B cell (primary cell): ENCODE data around the gene CLEC4G. TPM values are rescaled to one million over a fixed set of nuclear protein-coding genes. Genes with fewer than 3 reads are reported as not detected.

Experiments used
- ATAC-seq: fragments of 200-7000 bp; cut with Tn5 transposase; one replicate; pipeline ENCODE4 v1.10.0; 2021; ENCODE audit warnings: low read depth, mild to moderate bottlenecking, moderate number of reproducible peaks, moderate library complexity
- CTCF ChIA-PET: fragments of 350-600 bp; sonication (Branson Sonifier 250); formaldehyde crosslinking; loops from one replicate; lab custom pipeline; 2021; ENCODE audit warnings: antibody characterized with exemption, inconsistent platforms; lab: Charles Lee
- POLR2A ChIA-PET: fragments of 350-600 bp; sonication (Branson Sonifier 250); formaldehyde crosslinking; loops from one replicate; lab custom pipeline; 2021; ENCODE audit warnings: antibody characterized with exemption; lab: Charles Lee
- DNase-seq: peaks from one replicate; pipeline ENCODE4 v3.0.0; 2013
- H2AFZ ChIP-seq: 2 replicates; pipeline ENCODE4 v1.6.1; 2012; ENCODE audit warnings: mild to moderate bottlenecking, low read depth, low read length; ENCODE audit not compliant: insufficient read depth, poor library complexity, severe bottlenecking
- H3K27ac ChIP-seq, 2 donors: 1 replicate in 1 of 2; 2 replicates in 1 of 2; pipeline ENCODE4 v1.5.1; 2012 to 2013; ENCODE audit warnings: low read length in 2 of 2, mild to moderate bottlenecking in 2 of 2, moderate library complexity in 1 of 2
- H3K27me3 ChIP-seq, 4 experiments: fragments of 200-600 bp in 1 of 4; sonication (generic) in 1 of 4; replicated peaks in 1 of 4; 1 replicate in 2 of 4; 2 replicates in 2 of 4; pipeline versions ENCODE4 v1.6.1 to v1.7.0; 2013 to 2016; ENCODE audit warnings: low read length in 3 of 4, mild to moderate bottlenecking in 2 of 4, mixed read lengths in 1 of 4, moderate library complexity in 1 of 4; ENCODE audit not compliant: insufficient read depth in 4 of 4, control insufficient read depth in 3 of 4; ENCODE audit errors: control extremely low read depth in 1 of 4
- H3K36me3 ChIP-seq, 2 experiments: replicated peaks in 1 of 2; 1 replicate in 1 of 2; 2 replicates in 1 of 2; pipeline versions ENCODE4 v1.6.1 to v1.7.1; 2013; ENCODE audit warnings: low read length in 1 of 2; ENCODE audit not compliant: insufficient read depth in 2 of 2, control insufficient read depth in 1 of 2; ENCODE audit errors: control extremely low read depth in 1 of 2, extremely low read depth in 1 of 2
- H3K4me1 ChIP-seq, 2 donors: fragments of 200-600 bp in 1 of 2; sonication (generic) in 1 of 2; 1 replicate in 1 of 2; 2 replicates in 1 of 2; pipeline versions ENCODE4 v1.5.1 to v1.6.1; 2013 to 2017; ENCODE audit warnings: low read length in 2 of 2; ENCODE audit not compliant: control insufficient read depth in 2 of 2, insufficient read depth in 2 of 2
- H3K4me2 ChIP-seq: replicated peaks from 2 replicates; pipeline ENCODE3; 2012; ENCODE audit warnings: mild to moderate bottlenecking, low read depth, low read length; ENCODE audit not compliant: poor library complexity, severe bottlenecking
- H3K4me3 ChIP-seq, 5 experiments: fragments of 200-600 bp in 1 of 5; sonication (generic) in 1 of 5; 1 replicate in 3 of 5; 2 replicates in 2 of 5; pipeline versions ENCODE4 v1.5.1 to v1.7.0; 2011 to 2016; ENCODE audit warnings: low read length in 4 of 5, mild to moderate bottlenecking in 4 of 5, low read depth in 2 of 5, control low read depth in 1 of 5, moderate library complexity in 1 of 5; ENCODE audit not compliant: insufficient read depth in 1 of 5; ENCODE audit errors: control extremely low read depth in 1 of 5, extremely low read depth in 1 of 5
- H3K79me2 ChIP-seq: fragments of 200-600 bp; sonication (generic); one replicate; pipeline ENCODE4 v1.6.0; 2016; ENCODE audit warnings: low read length; ENCODE audit not compliant: control insufficient read depth, insufficient read depth
- H3K9ac ChIP-seq: fragments of 200-600 bp; sonication (generic); 2 replicates; pipeline ENCODE4 v1.6.1; 2017; ENCODE audit warnings: mild to moderate bottlenecking, low read length, moderate library complexity
- H3K9me3 ChIP-seq, 3 donors: one replicate each; pipeline versions ENCODE4 v1.6.1 to v1.7.1; 2013; ENCODE audit warnings: low read length in 2 of 3; ENCODE audit not compliant: control insufficient read depth in 2 of 3, insufficient read depth in 1 of 3; ENCODE audit errors: control extremely low read depth in 1 of 3
- H4K20me1 ChIP-seq: 2 replicates; pipeline ENCODE4 v1.6.0; 2012; ENCODE audit warnings: mild to moderate bottlenecking, low read length; ENCODE audit not compliant: insufficient read depth, control insufficient read depth, poor library complexity, severe bottlenecking
- H3K27ac Mint-ChIP-seq: one replicate; pipeline ENCODE4 v1.8.0; 2021; ENCODE audit warnings: mixed read lengths
- H3K27me3 Mint-ChIP-seq: one replicate; pipeline ENCODE4 v1.8.0; 2021; ENCODE audit warnings: mixed read lengths
- H3K4me1 Mint-ChIP-seq: one replicate; pipeline ENCODE4 v1.8.0; 2021; ENCODE audit warnings: mixed read lengths
- H3K4me3 Mint-ChIP-seq: one replicate; pipeline ENCODE4 v1.8.0; 2021; ENCODE audit warnings: mixed read lengths
- H3K9me3 Mint-ChIP-seq: one replicate; pipeline ENCODE4 v1.8.0; 2022; ENCODE audit warnings: mixed read lengths; ENCODE audit not compliant: insufficient read depth
- CTCF ChIP-seq: fragments of 200-600 bp; IDR thresholded peaks from one replicate; pipeline ENCODE4 v1.8.0; 2022; ENCODE audit warnings: antibody characterized with exemption, mild to moderate bottlenecking
- EZH2 ChIP-seq: IDR thresholded peaks from 2 replicates; pipeline ENCODE4 v1.6.1; 2012; ENCODE audit warnings: borderline replicate concordance, low read depth, mild to moderate bottlenecking, moderate library complexity, low read length; ENCODE audit not compliant: insufficient read depth, poor library complexity, severe bottlenecking
- WGBS: methylation state at CpG from one replicate; pipeline ENCODE4 v1.1.5; 2013; ENCODE audit warnings: missing lambda C conversion rate; ENCODE audit not compliant: insufficient coverage; 5-methylcytosine and 5-hydroxymethylcytosine counted together
- intact Hi-C: fragments of 100-400 bp; cut with micrococcal nuclease; formaldehyde crosslinking; loops from one replicate; pipeline ENCODE4 v1.10.0; 2022
- polyA plus RNA-seq: library from polyadenylated mRNA; depleted of rRNA; stranded (reverse); fragments of >200 nt; gene quantifications from 2 replicates; pipeline ENCODE4 v1.2.3, GENCODE V29; 2012
- total RNA-seq, 2 donors: library from RNA; stranded (reverse); fragments of 120-200 nt in 1 of 2; gene quantifications; 1 replicate in 1 of 2; 2 replicates in 1 of 2; pipeline versions ENCODE4 v1.2.3 to v1.2.4, GENCODE V29; 2013 to 2022

CLEC4G gene
- total and polyA plus RNA-seq, 2 donors (not counting 1 experiment from before 2014, with no cell fraction given), result 1.3 TPM; not detected in 1

GRCh38 chr19:7748756-7749155, 16.8 kb upstream of the CLEC4G start:
- ChIA-PET POLR2A (no interaction called here), CTCF (interaction anchor here (0.8 kb wide), 1 partner anchor 28 kb away, joined by 4 read pairs; no protein-coding TSS in a partner anchor)
- intact Hi-C loops, result no loop called here
- Histone ChIP-seq H3K9me3 (peaks cover 6 to 26% (median 9%) of the 10 kb centered on the region in 3 donors), H3K36me3 (no peaks in the 10 kb centered on the region), H3K4me2 (no peak overlapping the region), H3K4me3 (no peak overlapping the region), H3K4me1 (peaks cover 50 to 59% of the 10 kb centered on the region in 2 donors), H3K27me3 (peaks cover 0 to 5% (median 0%) of the 10 kb centered on the region in 4 experiments), H3K79me2 (no peaks in the 10 kb centered on the region), H4K20me1 (no peaks in the 10 kb centered on the region), H3K27ac (no peak overlapping the region), H2AFZ (no peak overlapping the region), H3K9ac (no peak overlapping the region)
- no peak overlapping the region for H3K27ac Mint-ChIP-seq
- H3K4me1 Mint-ChIP-seq, result peaks cover 56% of the 10 kb centered on the region
- ATAC-seq (no peak), DNase-seq (peak; percentile 51)
- 30% methylated on average over 2 of the region's 4 CpGs for WGBS
- peaks cover 9% of the 10 kb centered on the region for H3K9me3 Mint-ChIP-seq
- no peak overlapping the region for H3K4me3 Mint-ChIP-seq
- no peaks in the 10 kb centered on the region for H3K27me3 Mint-ChIP-seq
- TF ChIP-seq EZH2 (no peak), CTCF (peak; percentile 36)

GRCh38 chr19:7748171-7748570, 16.3 kb upstream of the CLEC4G start:
- Histone ChIP-seq H2AFZ (no peak overlapping the region), H3K4me2 (no peak overlapping the region), H3K9ac (no peak overlapping the region), H3K4me3 (no peak overlapping the region), H3K27me3 (peaks cover 0 to 5% (median 0%) of the 10 kb centered on the region in 4 experiments), H3K36me3 (no peaks in the 10 kb centered on the region), H3K27ac (no peak overlapping the region), H4K20me1 (no peaks in the 10 kb centered on the region), H3K4me1 (peaks cover 50 to 60% of the 10 kb centered on the region in 2 donors), H3K79me2 (no peaks in the 10 kb centered on the region), H3K9me3 (peaks cover 6 to 20% (median 9%) of the 10 kb centered on the region in 3 donors)
- Mint-ChIP-seq H3K4me3 (no peak overlapping the region), H3K9me3 (peaks cover 6% of the 10 kb centered on the region), H3K27ac (no peak overlapping the region), H3K4me1 (peaks cover 59% of the 10 kb centered on the region), H3K27me3 (no peaks in the 10 kb centered on the region)
- POLR2A ChIA-PET, result no interaction called here
- DNase-seq (no peak), ATAC-seq (no peak)
- TF ChIP-seq CTCF (no peak), EZH2 (no peak)
- no CpG with 5 or more reads among the region's 2 CpGs for WGBS
- intact Hi-C loops, result no loop called here
- CTCF ChIA-PET, result interaction anchor here (0.6 to 1.0 kb wide), 3 partner anchors 33 to 52 kb away, joined by 3 read pairs; no protein-coding TSS in a partner anchor
